NCI-H1048 (cell line): ENCODE measurements around the gene MLLT1.

Experiments
- DNase-seq: peaks from one replicate; lab custom pipeline; 2025; lab: John Stamatoyannopoulos, UW

MLLT1 gene

GRCh38 chr19:6235031-6235951 is 44.5 kb downstream of the MLLT1 start:
- no peak for DNase-seq

DNA sequence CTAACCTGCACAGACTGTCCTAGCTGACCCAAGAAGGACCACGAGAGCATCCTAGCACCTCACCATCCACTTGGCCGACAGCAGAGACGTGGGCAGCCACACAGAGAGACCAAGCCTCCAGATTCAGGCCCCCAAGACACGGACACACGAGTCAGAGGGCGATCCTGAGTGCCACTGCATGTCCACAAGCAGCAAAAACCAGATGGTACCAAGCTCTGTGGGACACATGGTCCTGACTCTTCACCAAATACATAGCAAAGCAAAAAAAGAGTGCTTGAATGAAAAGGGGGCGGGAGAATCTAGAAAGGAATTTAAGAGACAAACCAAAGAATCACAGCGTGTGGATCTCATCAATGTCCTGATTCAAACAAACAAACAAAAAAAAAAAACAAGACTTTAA is 45.2 kb downstream of the MLLT1 start:
- no peak for DNase-seq

- DNase-seq = no peak
These were observed 45.8 kb downstream of the MLLT1 start for GRCh38 chr19:6233827-6234511.

DNA sequence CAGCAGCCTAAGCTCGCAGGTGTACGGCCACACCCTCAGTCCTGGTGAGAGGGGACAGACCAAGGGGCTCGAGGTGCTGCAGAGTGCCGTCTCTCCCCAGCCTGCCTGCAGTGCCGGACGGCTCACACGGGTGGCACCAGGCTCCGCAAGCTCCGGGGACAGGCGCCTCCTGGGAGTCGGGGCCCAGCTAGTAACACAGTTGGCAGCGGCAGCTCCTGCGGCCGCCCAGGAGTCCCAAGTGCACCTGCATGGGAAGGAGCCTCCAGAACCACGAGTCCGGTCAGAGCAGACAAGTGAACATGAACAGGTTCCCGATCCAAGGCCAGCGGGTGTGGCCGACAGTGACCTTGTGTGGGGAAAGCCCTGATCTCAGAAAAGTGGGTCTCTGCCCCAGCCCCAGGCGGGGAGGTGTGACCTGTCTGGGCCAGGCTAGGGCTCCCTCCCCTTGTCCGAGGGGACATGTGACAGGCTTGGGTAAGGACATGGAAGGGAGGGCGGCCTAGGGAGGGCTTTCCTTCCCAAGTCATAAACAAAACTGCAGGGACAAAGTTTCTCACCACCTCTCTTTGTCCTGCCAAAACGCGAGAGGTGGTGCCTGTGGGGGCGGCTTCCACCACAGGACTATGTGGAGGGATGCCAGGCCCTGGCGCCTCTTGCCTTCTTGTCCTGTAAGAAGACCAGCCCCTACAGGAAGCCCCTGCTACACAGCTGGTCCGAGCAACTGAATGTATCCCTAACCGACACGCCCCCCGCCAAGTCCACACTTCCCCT is 46.5 kb downstream of the MLLT1 start:
- no peak for DNase-seq

DNA sequence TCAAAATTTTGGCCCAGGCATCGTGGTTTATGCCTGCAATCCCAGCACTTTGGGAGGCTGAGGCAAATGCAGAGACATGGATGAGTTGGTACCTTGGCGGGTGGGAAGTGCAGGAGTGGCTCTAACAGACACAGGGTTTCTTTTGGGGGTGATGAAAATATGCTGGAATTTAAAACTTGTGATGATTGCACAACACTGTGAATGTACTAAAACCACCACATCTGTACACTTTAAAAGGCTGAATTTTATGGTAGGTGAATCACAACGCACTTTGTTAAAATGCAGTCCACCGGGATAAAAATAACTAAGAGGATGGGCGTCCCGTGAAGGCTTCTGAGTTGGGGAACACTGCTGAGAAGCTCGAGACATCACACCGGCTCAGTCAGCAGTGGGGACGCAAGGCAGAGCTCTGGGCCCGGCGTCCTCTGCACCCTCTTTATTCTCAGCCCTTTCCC is 47.1 kb downstream of the MLLT1 start:
- no peak for DNase-seq

DNA sequence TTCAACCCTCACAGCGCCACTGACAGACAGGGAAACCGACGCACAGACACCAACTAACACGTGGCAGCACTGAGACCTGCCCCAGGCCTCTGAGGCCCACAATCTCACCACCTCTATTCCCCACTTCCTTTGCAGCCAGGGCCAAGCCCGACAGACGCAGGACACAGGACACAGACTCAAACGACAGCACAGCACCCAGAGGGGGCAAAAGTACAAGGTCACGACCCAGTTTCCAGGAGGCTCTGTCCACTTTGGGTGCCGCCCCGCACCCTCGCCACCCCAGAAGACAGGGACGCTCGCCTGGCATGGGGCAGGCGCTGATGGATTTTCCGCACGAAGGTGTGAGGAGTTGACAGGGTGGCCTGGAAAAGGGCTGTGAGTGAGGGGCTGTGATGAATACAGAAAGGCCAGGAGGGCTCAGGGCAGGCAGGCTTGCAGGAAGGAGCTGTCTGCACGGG is 48.8 kb downstream of the MLLT1 start:
- no peak for DNase-seq

GRCh38 chr19:6229951-6230712 is 49.6 kb downstream of the MLLT1 start:
- no peak for DNase-seq

GRCh38 chr19:6229216-6229913 is 50.4 kb downstream of the MLLT1 start:
- DNase-seq = no peak

- no peak for DNase-seq
These were observed 51.1 kb downstream of the MLLT1 start for GRCh38 chr19:6228551-6229215.

- no peak for DNase-seq
These were observed 51.8 kb downstream of the MLLT1 start for GRCh38 chr19:6227936-6228325.

GRCh38 chr19:6227156-6227935 is 52.4 kb downstream of the MLLT1 start:
- no peak for DNase-seq

DNA sequence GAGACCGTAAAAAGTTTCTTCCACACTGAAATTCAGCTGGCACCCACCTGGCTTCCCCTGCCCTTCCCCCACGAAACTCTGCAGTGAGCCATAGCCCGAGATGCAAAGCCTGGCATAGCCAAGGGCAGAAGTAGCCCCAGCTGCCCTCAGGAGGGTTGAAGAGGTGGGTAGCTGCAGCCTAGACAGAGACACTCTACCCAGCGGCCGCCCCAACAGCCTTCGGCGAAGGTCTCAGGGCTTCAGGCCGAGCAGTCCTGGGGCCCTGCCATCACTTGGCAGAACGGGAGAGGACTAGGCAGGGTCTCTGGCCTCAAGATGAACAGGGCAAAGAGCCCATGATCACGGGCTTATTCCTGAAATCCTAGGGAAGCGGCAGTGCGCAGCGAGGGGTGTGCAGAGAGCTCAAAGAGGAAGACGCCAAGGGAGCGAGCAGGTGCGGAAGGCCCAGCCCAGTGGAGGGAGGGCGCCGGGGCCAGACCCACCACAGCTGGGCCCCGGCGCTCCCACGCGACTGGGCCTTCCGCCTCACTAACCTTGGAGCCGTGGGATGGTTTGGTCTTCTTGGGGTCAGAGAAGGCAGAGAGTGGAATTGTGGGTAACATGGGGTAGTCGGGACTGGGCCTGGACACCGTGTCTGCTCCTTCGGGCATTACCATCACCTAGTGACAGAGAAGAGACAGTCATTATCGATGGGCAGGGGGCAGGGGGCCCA is 53.2 kb downstream of the MLLT1 start:
- DNase-seq = no peak

DNA sequence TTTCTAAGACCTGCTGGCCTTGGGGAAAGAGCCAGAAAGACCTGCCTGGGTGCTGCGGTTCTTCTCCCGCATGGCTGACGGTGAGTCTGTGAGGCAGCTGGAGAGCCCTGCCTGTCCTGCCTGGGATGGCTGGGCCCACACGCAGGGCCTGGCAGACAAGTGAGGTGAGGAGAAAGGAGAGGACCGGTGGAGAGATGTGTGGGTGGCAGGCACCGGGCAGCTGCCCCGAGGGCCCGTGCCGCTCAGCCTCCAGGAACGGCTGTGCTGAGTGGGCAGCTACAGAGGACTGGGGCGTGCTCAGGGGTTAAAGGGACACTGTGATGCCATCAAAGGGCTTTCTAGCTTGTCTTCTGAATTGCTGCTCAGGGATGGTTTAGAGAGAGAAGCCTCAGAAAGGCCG is 53.8 kb downstream of the MLLT1 start:
- DNase-seq = no peak

GRCh38 chr19:6225232-6225865 is 54.4 kb downstream of the MLLT1 start:
- DNase-seq = no peak

- no peak for DNase-seq
These were observed 55.5 kb downstream of the MLLT1 start for GRCh38 chr19:6224308-6224675.

GRCh38 chr19:6223461-6224307 is 56.1 kb downstream of the MLLT1 start:
- DNase-seq = no peak

DNA sequence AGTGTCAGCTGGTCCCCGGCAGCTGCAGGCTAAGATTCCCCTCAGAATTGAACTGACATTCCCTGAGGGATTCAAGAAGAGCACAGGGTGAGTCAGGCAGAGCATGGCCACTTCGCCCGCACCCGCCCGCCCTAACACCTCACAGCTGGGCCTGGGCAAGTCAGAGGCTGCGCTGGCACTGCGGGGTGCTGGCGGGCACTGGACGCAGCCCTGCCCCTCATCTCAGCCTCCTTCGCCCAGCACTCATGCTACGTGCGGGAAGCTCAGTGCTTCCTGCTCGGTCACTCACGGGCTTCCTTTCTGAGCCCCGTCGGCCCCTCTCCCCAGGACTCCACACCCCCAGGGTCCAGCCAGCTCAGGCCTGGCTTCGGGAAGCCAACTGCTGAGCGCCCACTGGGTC is 56.9 kb downstream of the MLLT1 start:
- DNase-seq = no peak
